ENCODE data around the gene CMC4.

- TF ChIP-seq ZNF354B (CRISPR knock-in tag; IDR thresholded peaks at IDR 0.05) (no peak), MYBL2 (IDR thresholded peaks at IDR 0.05; ENCODE audit: low read depth) (no peak), MYBL2 (CRISPR knock-in tag; IDR thresholded peaks at IDR 0.05; ENCODE audit: borderline replicate concordance) (no peak), POLR2A (conservative IDR thresholded peaks at IDR 0.05) (no peak; the same call in 1 of the 2 replicates), CTCF (IDR thresholded peaks at IDR 0.05 in 2 of 3, conservative IDR thresholded peaks at IDR 0.05 in 1 of 3; ENCODE audit: insufficient read depth in 2 of 3, low read depth in 1 of 3, low read length in 3 of 3) (no peak), NFIC (IDR thresholded peaks at IDR 0.05) (no peak), TOE1 (IDR thresholded peaks at IDR 0.05; ENCODE audit: borderline replicate concordance) (no peak), TOE1 (CRISPR knock-in tag; IDR thresholded peaks at IDR 0.05; ENCODE audit: borderline replicate concordance, low read depth) (no peak), RBBP5 (IDR thresholded peaks at IDR 0.05; ENCODE audit: borderline replicate concordance, insufficient read depth, low read length, poor library complexity, severe bottlenecking) (no peak), EZH2 (IDR thresholded peaks at IDR 0.05; ENCODE audit: borderline replicate concordance, low read depth, low read length) (no peak), MXD1 (CRISPR knock-in tag; IDR thresholded peaks at IDR 0.05; ENCODE audit: borderline replicate concordance, poor library complexity, severe bottlenecking) (no peak), ZBTB11 (CRISPR knock-in tag; IDR thresholded peaks at IDR 0.05) (no peak), NFYB (IDR thresholded peaks at IDR 0.05; ENCODE audit: extremely low read depth, insufficient read length) (no peak), ZNF507 (tag; conservative IDR thresholded peaks at IDR 0.05) (no peak)
Observed at GRCh38 chrX:155070663-155070974, 317 bp downstream of the CMC4 start.
